ENCODE data around the gene ACP3.

Gene ACP3

GRCh38 chr3:132317229-132317948 is at the start of gene ACP3:
TSS of gene ACP3 (plus strand) at chr3:132317407. CDS start at chr3:132317457, 50 bp downstream.
- peak; percentile 89 for ATAC-seq

GRCh38 chr3:132268956-132269355 is 48.3 kb upstream of the ACP3 start:
- Mint-ChIP-seq H3K4me1 (no peaks in the 10 kb centered on the region), H3K27ac (no peak overlapping the region), H3K36me3 (no peaks in the 10 kb centered on the region), H3K4me3 (no peak overlapping the region), H3K9me3 (no peaks in the 10 kb centered on the region), H3K27me3 (peaks cover 10% of the 10 kb centered on the region)
- ATAC-seq = no peak

More at GRCh38 chr3:132317229-132317948, at the start of gene ACP3:
- H3K9me3 Mint-ChIP-seq = no peaks in the 10 kb centered on the region
- H3K36me3 Mint-ChIP-seq = no peaks in the 10 kb centered on the region
- H3K27ac Mint-ChIP-seq = no peak within 1 kb of the TSS
- no peak within 1 kb of the TSS for H3K4me3 Mint-ChIP-seq
- peaks cover 7% of the 10 kb centered on the region for H3K4me1 Mint-ChIP-seq
- no peaks in the 10 kb centered on the region for H3K27me3 Mint-ChIP-seq

GRCh38 chr3:132273036-132273435 is 44.2 kb upstream of the ACP3 start:
- ATAC-seq = no peak
- Mint-ChIP-seq H3K27ac (no peak overlapping the region), H3K4me1 (no peaks in the 10 kb centered on the region), H3K9me3 (peaks cover 3% of the 10 kb centered on the region), H3K27me3 (peaks cover 10% of the 10 kb centered on the region), H3K36me3 (no peaks in the 10 kb centered on the region), H3K4me3 (no peak overlapping the region)

- Mint-ChIP-seq H3K4me3 (no peak overlapping the region), H3K27me3 (no peaks in the 10 kb centered on the region), H3K27ac (no peak overlapping the region), H3K36me3 (no peaks in the 10 kb centered on the region), H3K4me1 (no peaks in the 10 kb centered on the region), H3K9me3 (peaks cover 3% of the 10 kb centered on the region)
- no peak for ATAC-seq
Measured at GRCh38 chr3:132276228-132276906, 40.8 kb upstream of the ACP3 start.

GRCh38 chr3:132279030-132279429 is 38.2 kb upstream of the ACP3 start:
- Mint-ChIP-seq H3K27ac (no peak overlapping the region), H3K27me3 (no peaks in the 10 kb centered on the region), H3K4me1 (no peaks in the 10 kb centered on the region), H3K9me3 (peaks cover 3% of the 10 kb centered on the region), H3K36me3 (no peaks in the 10 kb centered on the region), H3K4me3 (no peak overlapping the region)
- ATAC-seq = no peak

GRCh38 chr3:132283440-132283839 is 33.8 kb upstream of the ACP3 start:
- peaks cover 5% of the 10 kb centered on the region for H3K9me3 Mint-ChIP-seq
- H3K4me1 Mint-ChIP-seq = no peaks in the 10 kb centered on the region
- H3K27me3 Mint-ChIP-seq = peaks cover 10% of the 10 kb centered on the region
- H3K27ac Mint-ChIP-seq = no peak overlapping the region
- H3K4me3 Mint-ChIP-seq = no peak overlapping the region
- peak; percentile 47 for ATAC-seq
- no peaks in the 10 kb centered on the region for H3K36me3 Mint-ChIP-seq

GRCh38 chr3:132283916-132284405 is 33.2 kb upstream of the ACP3 start:
- Mint-ChIP-seq H3K27me3 (peaks cover 10% of the 10 kb centered on the region), H3K27ac (no peak overlapping the region), H3K36me3 (no peaks in the 10 kb centered on the region), H3K4me1 (no peaks in the 10 kb centered on the region), H3K4me3 (no peak overlapping the region), H3K9me3 (peaks cover 5% of the 10 kb centered on the region)
- no peak for ATAC-seq

GRCh38 chr3:132284781-132285619 is 32.2 kb upstream of the ACP3 start:
- H3K4me3 Mint-ChIP-seq = no peak overlapping the region

GRCh38 chr3:132285620-132285945 is 31.6 kb upstream of the ACP3 start:
- ATAC-seq = no peak
- H3K27ac Mint-ChIP-seq = no peak overlapping the region
- peaks cover 10% of the 10 kb centered on the region for H3K27me3 Mint-ChIP-seq
- H3K9me3 Mint-ChIP-seq = peaks cover 5% of the 10 kb centered on the region
- no peak overlapping the region for H3K4me3 Mint-ChIP-seq
- H3K4me1 Mint-ChIP-seq = no peaks in the 10 kb centered on the region
- H3K36me3 Mint-ChIP-seq = no peaks in the 10 kb centered on the region

More at GRCh38 chr3:132284781-132285619, 32.2 kb upstream of the ACP3 start:
- H3K27ac Mint-ChIP-seq = no peak overlapping the region
- no peak for ATAC-seq
- H3K27me3 Mint-ChIP-seq = peaks cover 10% of the 10 kb centered on the region
- no peaks in the 10 kb centered on the region for H3K36me3 Mint-ChIP-seq
- no peaks in the 10 kb centered on the region for H3K4me1 Mint-ChIP-seq
- peaks cover 5% of the 10 kb centered on the region for H3K9me3 Mint-ChIP-seq

GRCh38 chr3:132286035-132286434 is 31.2 kb upstream of the ACP3 start:
- no peak overlapping the region for H3K4me3 Mint-ChIP-seq
- ATAC-seq = no peak
- no peaks in the 10 kb centered on the region for H3K4me1 Mint-ChIP-seq
- H3K36me3 Mint-ChIP-seq = no peaks in the 10 kb centered on the region
- H3K27me3 Mint-ChIP-seq = peaks cover 10% of the 10 kb centered on the region
- H3K9me3 Mint-ChIP-seq = peaks cover 5% of the 10 kb centered on the region
- no peak overlapping the region for H3K27ac Mint-ChIP-seq

GRCh38 chr3:132288357-132288756 is 28.9 kb upstream of the ACP3 start:
- ATAC-seq = no peak
- peaks cover 10% of the 10 kb centered on the region for H3K27me3 Mint-ChIP-seq
- H3K9me3 Mint-ChIP-seq = peaks cover 5% of the 10 kb centered on the region
- no peak overlapping the region for H3K4me3 Mint-ChIP-seq
- H3K36me3 Mint-ChIP-seq = no peaks in the 10 kb centered on the region
- no peak overlapping the region for H3K27ac Mint-ChIP-seq
- H3K4me1 Mint-ChIP-seq = no peaks in the 10 kb centered on the region

GRCh38 chr3:132289316-132289715 is 27.9 kb upstream of the ACP3 start:
- no peaks in the 10 kb centered on the region for H3K36me3 Mint-ChIP-seq
- H3K27me3 Mint-ChIP-seq = peaks cover 10% of the 10 kb centered on the region
- peaks cover 5% of the 10 kb centered on the region for H3K9me3 Mint-ChIP-seq
- no peak overlapping the region for H3K4me3 Mint-ChIP-seq
- H3K4me1 Mint-ChIP-seq = no peaks in the 10 kb centered on the region
- no peak overlapping the region for H3K27ac Mint-ChIP-seq
- no peak for ATAC-seq

GRCh38 chr3:132290833-132291232 is 26.4 kb upstream of the ACP3 start:
- Mint-ChIP-seq H3K27me3 (peaks cover 10% of the 10 kb centered on the region), H3K36me3 (no peaks in the 10 kb centered on the region), H3K9me3 (peaks cover 5% of the 10 kb centered on the region), H3K4me3 (no peak overlapping the region), H3K4me1 (no peaks in the 10 kb centered on the region), H3K27ac (no peak overlapping the region)
- ATAC-seq = no peak

- H3K27me3 Mint-ChIP-seq = peaks cover 10% of the 10 kb centered on the region
- peaks cover 5% of the 10 kb centered on the region for H3K9me3 Mint-ChIP-seq
- ATAC-seq = no peak
- H3K4me3 Mint-ChIP-seq = no peak overlapping the region
- no peaks in the 10 kb centered on the region for H3K4me1 Mint-ChIP-seq
- no peaks in the 10 kb centered on the region for H3K36me3 Mint-ChIP-seq
- no peak overlapping the region for H3K27ac Mint-ChIP-seq
Measured at GRCh38 chr3:132292042-132292441, 25.2 kb upstream of the ACP3 start.

- Mint-ChIP-seq H3K4me1 (no peaks in the 10 kb centered on the region), H3K36me3 (no peaks in the 10 kb centered on the region), H3K4me3 (no peak overlapping the region), H3K27ac (no peak overlapping the region), H3K9me3 (no peaks in the 10 kb centered on the region), H3K27me3 (no peaks in the 10 kb centered on the region)
- no peak for ATAC-seq
Measured at GRCh38 chr3:132293251-132293650, 24.0 kb upstream of the ACP3 start.
